ENCODE measurements around the gene C4orf50. TPM values are rescaled to one million over a fixed set of nuclear protein-coding genes. Genes with fewer than 3 reads are reported as not detected.
"Not testable (repeated sequence)": the region's sequence is repeated elsewhere in the genome, so short reads cannot be mapped to it uniquely, and the experiment has no call there.

Gene C4orf50
- total RNA-seq, 1 donor from 2014 or later, result 0.49 TPM

DNA sequence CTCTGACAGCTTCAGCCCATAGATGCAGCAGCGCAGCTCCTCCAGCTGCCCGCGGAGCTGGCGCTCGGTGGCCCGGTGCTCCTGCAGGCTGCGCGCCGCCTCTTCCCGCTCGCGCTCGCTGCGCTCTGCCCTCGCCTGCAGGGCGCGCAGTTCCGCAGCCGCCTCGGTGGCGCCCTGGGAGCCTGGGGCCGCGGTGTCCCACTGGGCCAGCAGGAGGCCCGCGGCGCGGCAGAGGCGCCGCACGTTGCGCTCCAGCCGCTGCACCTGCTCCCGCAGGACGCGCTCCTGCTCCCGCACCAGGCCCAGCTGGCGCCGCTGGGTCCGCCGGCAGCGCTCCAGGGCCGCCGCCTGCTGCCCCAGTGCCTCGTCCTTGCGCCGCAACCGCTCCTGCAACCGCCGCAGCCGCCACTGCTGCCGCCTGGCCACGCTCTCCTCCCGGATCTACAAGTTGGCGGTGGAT is 10.1 kb downstream of the C4orf50 start:
- H3K27me3 ChIP-seq, result no peaks in the 10 kb centered on the region
- no peak overlapping the region for H3K4me3 ChIP-seq
- no peaks in the 10 kb centered on the region for H3K9me3 ChIP-seq
- no peaks in the 10 kb centered on the region for H3K36me3 ChIP-seq
- no peak for DNase-seq (ENCODE audit: extremely low spot score in 2 of 2)
- H3K27ac ChIP-seq, result no peak overlapping the region
- H3K4me1 ChIP-seq, result no peaks in the 10 kb centered on the region
- TF ChIP-seq POLR2AphosphoS5 (IDR thresholded peaks at IDR 0.05; ENCODE audit: insufficient read depth in 1 of 2, low read depth in 1 of 2), result no peak
- TF ChIP-seq, protein P1, sequence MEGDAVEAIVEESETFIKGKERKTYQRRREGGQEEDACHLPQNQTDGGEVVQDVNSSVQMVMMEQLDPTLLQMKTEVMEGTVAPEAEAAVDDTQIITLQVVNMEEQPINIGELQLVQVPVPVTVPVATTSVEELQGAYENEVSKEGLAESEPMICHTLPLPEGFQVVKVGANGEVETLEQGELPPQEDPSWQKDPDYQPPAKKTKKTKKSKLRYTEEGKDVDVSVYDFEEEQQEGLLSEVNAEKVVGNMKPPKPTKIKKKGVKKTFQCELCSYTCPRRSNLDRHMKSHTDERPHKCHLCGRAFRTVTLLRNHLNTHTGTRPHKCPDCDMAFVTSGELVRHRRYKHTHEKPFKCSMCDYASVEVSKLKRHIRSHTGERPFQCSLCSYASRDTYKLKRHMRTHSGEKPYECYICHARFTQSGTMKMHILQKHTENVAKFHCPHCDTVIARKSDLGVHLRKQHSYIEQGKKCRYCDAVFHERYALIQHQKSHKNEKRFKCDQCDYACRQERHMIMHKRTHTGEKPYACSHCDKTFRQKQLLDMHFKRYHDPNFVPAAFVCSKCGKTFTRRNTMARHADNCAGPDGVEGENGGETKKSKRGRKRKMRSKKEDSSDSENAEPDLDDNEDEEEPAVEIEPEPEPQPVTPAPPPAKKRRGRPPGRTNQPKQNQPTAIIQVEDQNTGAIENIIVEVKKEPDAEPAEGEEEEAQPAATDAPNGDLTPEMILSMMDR (IDR thresholded peaks at IDR 0.05), result no peak
- no peak for TF ChIP-seq POLR2A (IDR thresholded peaks at IDR 0.05)
- intact Hi-C loops (cut with DNase I), result no loop called here

DNA sequence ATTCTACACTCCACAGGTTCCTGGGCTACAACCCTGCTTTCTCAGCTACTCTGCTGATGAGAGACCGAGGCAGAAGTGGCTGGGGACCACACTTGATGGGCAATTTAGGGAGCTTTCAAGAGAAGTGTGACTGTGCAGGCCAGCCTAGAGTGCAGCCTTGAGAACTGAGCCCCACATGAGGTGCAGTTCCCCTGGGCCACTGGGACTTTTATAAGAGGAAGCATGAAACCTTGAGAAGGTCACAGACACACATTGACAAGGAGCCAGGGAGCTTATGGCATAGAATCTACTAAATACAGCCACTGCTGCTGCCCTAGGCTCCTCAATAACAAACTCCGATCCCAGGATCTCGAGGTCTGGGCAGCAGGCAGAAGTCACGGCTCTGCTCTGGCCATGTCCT is 13.1 kb downstream of the C4orf50 start:
- Histone ChIP-seq H3K27ac (no peak overlapping the region), H3K4me1 (no peaks in the 10 kb centered on the region), H3K4me3 (no peak overlapping the region), H3K9me3 (no peaks in the 10 kb centered on the region), H3K36me3 (no peaks in the 10 kb centered on the region), H3K27me3 (no peaks in the 10 kb centered on the region)
- intact Hi-C loops (cut with DNase I), result no loop called here
- no peak for DNase-seq (ENCODE audit: extremely low spot score in 2 of 2)
- TF ChIP-seq POLR2AphosphoS5 (IDR thresholded peaks at IDR 0.05; ENCODE audit: insufficient read depth in 1 of 2, low read depth in 1 of 2) (no peak), POLR2A (IDR thresholded peaks at IDR 0.05) (no peak)
- TF ChIP-seq, protein P1 (IDR thresholded peaks at IDR 0.05), result no peak

DNA sequence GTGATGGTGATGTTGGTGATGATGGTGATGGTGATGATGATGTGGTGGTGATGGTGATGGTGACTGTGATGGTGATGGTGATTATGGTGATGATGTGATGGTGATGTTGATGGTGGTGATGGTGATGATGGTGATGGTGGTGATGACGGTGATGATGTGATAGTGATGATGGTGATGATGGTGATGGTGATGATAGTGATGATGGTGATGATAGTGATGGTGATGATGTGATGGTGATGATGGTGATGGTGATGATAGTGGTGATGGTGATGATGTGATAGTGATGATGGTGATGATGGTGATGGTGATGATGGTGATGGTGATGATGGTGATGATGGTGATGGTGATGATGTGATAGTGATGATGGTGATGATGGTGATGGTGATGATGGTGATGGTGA is 14.7 kb downstream of the C4orf50 start:
- H3K27me3 ChIP-seq; H3K4me3 ChIP-seq; H3K36me3 ChIP-seq; intact Hi-C loops (cut with DNase I); DNase-seq (ENCODE audit: extremely low spot score in 2 of 2); H3K9me3 ChIP-seq; H3K27ac ChIP-seq; H3K4me1 ChIP-seq: not testable (repeated sequence)

DNA sequence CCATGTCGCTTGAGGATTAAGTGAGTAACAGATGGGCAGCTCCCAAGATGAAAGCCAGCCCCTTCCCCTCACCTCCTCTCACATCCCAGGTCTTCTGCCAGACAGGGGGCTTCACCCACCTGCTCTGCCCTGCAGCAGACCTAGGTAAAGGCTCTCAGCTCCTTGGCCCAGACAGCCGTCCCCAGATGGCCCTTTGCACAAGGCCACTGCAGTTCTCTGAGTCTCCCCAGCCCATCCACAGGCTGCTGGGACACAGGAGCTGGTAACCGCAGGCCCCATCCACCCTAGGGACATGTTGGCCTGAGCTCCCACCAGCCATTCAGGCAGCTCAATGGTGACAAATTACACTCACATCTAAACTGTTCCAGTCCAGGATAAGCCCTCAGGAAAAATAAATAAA is 15.3 kb downstream of the C4orf50 start:
- TF ChIP-seq, protein P1 (IDR thresholded peaks at IDR 0.05), result no peak
- TF ChIP-seq POLR2AphosphoS5 (IDR thresholded peaks at IDR 0.05; ENCODE audit: insufficient read depth in 1 of 2, low read depth in 1 of 2) (no peak), POLR2A (IDR thresholded peaks at IDR 0.05) (no peak)
- Histone ChIP-seq H3K9me3 (no peaks in the 10 kb centered on the region), H3K27ac (no peak overlapping the region), H3K27me3 (no peaks in the 10 kb centered on the region), H3K4me3 (no peak overlapping the region), H3K4me1 (no peaks in the 10 kb centered on the region), H3K36me3 (no peaks in the 10 kb centered on the region)
- intact Hi-C loops (cut with DNase I), result no loop called here
- no peak for DNase-seq (ENCODE audit: extremely low spot score in 2 of 2)

DNA sequence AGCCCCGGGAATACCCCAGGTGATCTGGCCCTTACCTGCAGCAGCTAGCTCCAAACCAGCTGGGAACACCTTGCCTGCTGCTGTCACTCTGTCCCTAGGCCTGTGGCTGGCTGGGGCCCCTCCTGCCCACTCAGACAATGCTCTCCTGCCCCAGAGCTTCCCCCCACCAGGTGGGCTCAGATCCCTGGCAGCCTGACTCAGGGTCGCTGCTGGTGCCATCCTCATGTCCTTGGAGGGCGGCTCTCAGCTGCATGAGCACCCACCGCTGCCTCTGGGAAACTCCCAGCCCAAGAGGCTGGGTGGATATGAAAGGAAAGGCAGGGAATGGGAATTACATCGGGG is 15.8 kb downstream of the C4orf50 start:
- H3K4me3 ChIP-seq, result no peak overlapping the region
- TF ChIP-seq, protein P1 (IDR thresholded peaks at IDR 0.05), result no peak
- no peak for TF ChIP-seq POLR2A (IDR thresholded peaks at IDR 0.05)
- TF ChIP-seq POLR2AphosphoS5 (IDR thresholded peaks at IDR 0.05; ENCODE audit: insufficient read depth in 1 of 2, low read depth in 1 of 2), result no peak
- H3K36me3 ChIP-seq, result no peaks in the 10 kb centered on the region
- no peak for DNase-seq (ENCODE audit: extremely low spot score in 2 of 2)
- no peak overlapping the region for H3K27ac ChIP-seq
- no peaks in the 10 kb centered on the region for H3K9me3 ChIP-seq
- H3K27me3 ChIP-seq, result no peaks in the 10 kb centered on the region
- H3K4me1 ChIP-seq, result no peaks in the 10 kb centered on the region
- intact Hi-C loops (cut with DNase I), result no loop called here

Data from vagina (tissue), 2 donors.